Omental fat pad (tissue), 4 donors: ENCODE data around the gene RANGAP1. TPM values are rescaled to one million over a fixed set of nuclear protein-coding genes. Genes with fewer than 3 reads are reported as not detected.
A peak's percentile ranks its signal among the peaks of the same experiment; 100 is the strongest.

ENCODE experiments used
- ATAC-seq: fragments of 150-250 bp; one replicate; pipeline ENCODE4 v1.9.1; 2016; ENCODE audit warnings: mild to moderate bottlenecking, moderate library complexity; ENCODE audit not compliant: low FRiP score
- DNase-seq: peaks from one replicate; pipeline ENCODE4 v3.0.0-alpha.2; 2019; ENCODE audit warnings: low spot score
- CTCF ChIP-seq, 3 donors: fragments of 450-650 bp; IDR thresholded peaks; one replicate each; pipeline ENCODE4 v1.5.1; 2016 to 2017; ENCODE audit warnings: antibody characterized with exemption in 3 of 3, mild to moderate bottlenecking in 3 of 3, moderate library complexity in 2 of 3
- total RNA-seq, 4 donors: library from RNA; depleted of rRNA; stranded (reverse); fragments of >200 nt; gene quantifications; one replicate each; pipeline ENCODE4 v1.1.0, GENCODE V29; 2016

The RANGAP1 gene
- total RNA-seq, 4 donors from 2014 or later = 30.9 to 49.8 (median 34.1) TPM

DNA sequence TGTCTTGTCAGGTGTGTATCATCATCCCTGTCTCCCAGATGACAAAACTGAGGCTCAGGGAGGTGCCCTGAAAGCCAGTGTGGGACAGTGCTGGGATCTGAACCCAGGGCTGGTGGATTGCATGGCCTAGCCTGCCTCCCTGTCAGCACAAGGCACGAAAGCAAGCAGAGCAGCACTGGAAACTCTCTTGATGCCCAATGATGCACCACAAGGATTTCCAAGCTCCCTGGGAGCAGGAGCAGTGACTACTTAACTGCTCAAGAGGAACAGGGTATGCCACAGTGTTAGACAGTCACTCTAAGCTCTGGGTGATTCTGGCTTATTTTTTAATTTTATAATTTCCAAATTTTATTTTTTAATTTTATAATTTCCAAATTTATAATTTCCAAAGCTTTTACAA, 24.3 kb upstream of the RANGAP1 start:
- no peak for TF ChIP-seq CTCF (IDR thresholded peaks at IDR 0.05)
- ATAC-seq = no peak
- no peak for DNase-seq

DNA sequence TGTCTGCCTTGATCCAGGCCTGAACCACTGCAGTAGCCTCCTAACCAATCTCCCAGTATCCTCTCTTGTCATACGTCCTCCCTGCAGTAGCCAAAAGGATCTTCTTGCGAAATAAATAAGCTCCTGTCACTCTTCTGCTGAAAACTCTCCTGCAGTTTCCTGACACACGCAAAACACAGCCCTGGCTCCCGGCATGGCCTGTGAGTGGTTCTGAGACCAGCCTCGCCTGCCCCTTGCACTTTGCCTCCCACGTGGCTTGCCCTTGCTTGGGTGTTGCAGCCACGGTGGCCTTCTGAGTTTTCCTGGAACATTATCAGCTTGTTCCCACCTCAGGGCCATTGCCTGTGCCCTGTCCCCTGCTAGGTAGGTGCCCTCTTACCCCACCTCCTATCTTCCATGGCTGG, 22.6 kb upstream of the RANGAP1 start:
- DNase-seq (no peak), ATAC-seq (no peak)
- TF ChIP-seq CTCF (IDR thresholded peaks at IDR 0.05) = no peak

GRCh38 chr22:41308054-41308453, 22.1 kb upstream of the RANGAP1 start:
- no peak for DNase-seq
- no peak for ATAC-seq
- no peak for TF ChIP-seq CTCF (IDR thresholded peaks at IDR 0.05)

DNA sequence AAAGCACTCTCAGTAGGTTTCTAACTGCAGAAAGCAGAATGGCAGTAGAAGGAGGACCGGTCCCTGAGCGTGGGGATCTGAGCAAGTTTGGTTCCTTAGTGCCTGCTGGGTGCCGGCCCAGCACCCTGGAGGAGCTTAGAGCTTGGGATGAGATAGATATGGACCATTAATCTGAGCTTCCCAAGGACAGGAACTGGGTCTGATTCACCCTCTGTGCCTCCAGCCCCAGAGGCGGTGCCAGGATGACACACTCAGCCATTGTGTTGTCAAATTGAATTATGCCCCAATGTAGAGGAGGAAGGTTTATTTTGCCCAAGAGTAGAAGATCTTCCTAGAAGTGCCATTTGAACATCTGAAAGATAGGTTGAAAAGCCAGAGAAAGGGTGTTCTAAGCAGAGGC, 19.7 kb upstream of the RANGAP1 start:
- no peak for TF ChIP-seq CTCF (IDR thresholded peaks at IDR 0.05)
- peak; percentile 55 for ATAC-seq
- no peak for DNase-seq

DNA sequence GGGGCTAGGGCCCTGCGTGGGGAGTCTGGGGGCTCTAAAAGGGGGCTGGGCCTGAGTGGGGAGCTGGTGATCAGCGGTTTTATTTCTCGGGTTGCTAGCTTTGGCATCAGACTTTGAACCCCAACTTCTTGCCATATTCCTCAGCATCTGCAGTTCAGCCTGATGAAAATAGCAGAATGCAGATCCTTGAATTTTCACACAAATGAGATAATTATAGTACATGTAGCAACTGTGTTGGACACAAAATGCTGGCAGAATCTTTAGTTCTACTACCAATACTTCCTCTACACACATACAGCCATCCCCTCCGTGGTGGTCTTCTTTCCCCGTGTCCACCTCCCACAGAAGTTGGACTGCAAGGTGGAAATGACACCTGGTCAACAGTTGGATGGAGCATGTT, 16.8 kb upstream of the RANGAP1 start:
- ATAC-seq (no peak), DNase-seq (no peak)
- no peak for TF ChIP-seq CTCF (IDR thresholded peaks at IDR 0.05)

GRCh38 chr22:41302021-41302767, 16.2 kb upstream of the RANGAP1 start:
- DNase-seq (no peak), ATAC-seq (peak; percentile 24)
- TF ChIP-seq CTCF (IDR thresholded peaks at IDR 0.05) = no peak
